H1 (cell line): ENCODE data around the gene LRCH3. TPM values are rescaled to one million over a fixed set of nuclear protein-coding genes. Genes with fewer than 3 reads are reported as not detected.
A peak's percentile ranks its signal among the peaks of the same experiment; 100 is the strongest.

ENCODE experiments used
- CTCF ChIA-PET: fragments of 300-600 bp; sonication (Branson Sonifier 250); formaldehyde crosslinking; loops from one replicate; lab custom pipeline; 2021; ENCODE audit not compliant: partially characterized antibody; lab: Charles Lee
- POLR2A ChIA-PET: fragments of 300-600 bp; sonication (Branson Sonifier 250); formaldehyde crosslinking; loops from one replicate; lab custom pipeline; 2021; ENCODE audit warnings: inconsistent platforms; ENCODE audit not compliant: partially characterized antibody; lab: Charles Lee
- DNase-seq, 2 experiments: peaks; one replicate each; pipeline versions ENCODE4 v3.0.0 to v3.0.0-alpha.2; 2010 to 2022; ENCODE audit warnings: low spot score in 2 of 2, low read depth in 1 of 2, mixed read lengths in 1 of 2
- FAIRE-seq: peaks from 2 replicates; lab custom pipeline; 2011; peaks lifted over from hg19 to GRCh38; lab: Jason Lieb, UNC
- H2AFZ ChIP-seq: 2 replicates; pipeline ENCODE4 v1.8.1; 2012; ENCODE audit warnings: low read length, inconsistent platforms
- H2AK5ac ChIP-seq: 2 replicates; pipeline ENCODE4 v1.6.1; 2013; ENCODE audit warnings: low read depth, low read length
- H2BK120ac ChIP-seq: replicated peaks from 2 replicates; pipeline ENCODE3; 2013; ENCODE audit warnings: low read depth, low read length, inconsistent platforms
- H2BK12ac ChIP-seq: 2 replicates; pipeline ENCODE4 v1.6.1; 2013; ENCODE audit warnings: low read depth, low read length
- H2BK15ac ChIP-seq: 2 replicates; pipeline ENCODE4 v1.6.1; 2013; ENCODE audit warnings: low read length
- H2BK20ac ChIP-seq: 2 replicates; pipeline ENCODE4 v1.6.1; 2013; ENCODE audit warnings: low read length
- H2BK5ac ChIP-seq: 2 replicates; pipeline ENCODE4 v1.6.1; 2013; ENCODE audit warnings: low read depth, low read length
- H3K14ac ChIP-seq: 2 replicates; pipeline ENCODE4 v1.6.1; 2013; ENCODE audit warnings: inconsistent platforms; ENCODE audit not compliant: insufficient read length
- H3K18ac ChIP-seq: 2 replicates; pipeline ENCODE4 v1.6.1; 2013; ENCODE audit warnings: low read length; ENCODE audit errors: extremely low read depth
- H3K23ac ChIP-seq: 2 replicates; pipeline ENCODE4 v1.6.1; 2013; ENCODE audit warnings: inconsistent platforms; ENCODE audit not compliant: insufficient read length
- H3K23me2 ChIP-seq: 2 replicates; pipeline ENCODE4 v1.6.1; 2013; ENCODE audit warnings: low read depth, low read length
- H3K27ac ChIP-seq: 2 replicates; pipeline ENCODE4 v1.6.1; 2011; ENCODE audit warnings: low read depth, low read length, inconsistent platforms
- H3K27me3 ChIP-seq, 4 experiments: replicated peaks in 1 of 4; 1 replicate in 1 of 4; 2 replicates in 3 of 4; pipeline versions ENCODE4 v1.6.1 to v1.8.1; 2011 to 2013; ENCODE audit warnings: low read length in 3 of 4, mild to moderate bottlenecking in 3 of 4, inconsistent platforms in 2 of 4, mixed read lengths in 2 of 4, moderate library complexity in 1 of 4; ENCODE audit not compliant: control insufficient read depth in 3 of 4, insufficient read depth in 3 of 4; ENCODE audit errors: extremely low read depth in 1 of 4
- H3K36me3 ChIP-seq, 4 experiments: 2 replicates each; pipeline versions ENCODE4 v1.6.1 to v1.8.1; 2011 to 2013; ENCODE audit warnings: mild to moderate bottlenecking in 4 of 4, low read length in 3 of 4, moderate library complexity in 2 of 4, control low read depth in 1 of 4, inconsistent platforms in 1 of 4; ENCODE audit not compliant: insufficient read depth in 4 of 4, control insufficient read depth in 2 of 4
- H3K4ac ChIP-seq: replicated peaks from 2 replicates; pipeline ENCODE3; 2013; ENCODE audit warnings: low read length, low read depth, mixed read lengths, inconsistent platforms; ENCODE audit not compliant: insufficient read length
- H3K4me1 ChIP-seq, 4 experiments: replicated peaks in 1 of 4; 1 replicate in 1 of 4; 2 replicates in 3 of 4; pipeline versions ENCODE4 v1.6.1 to v1.8.1; 2011 to 2013; ENCODE audit warnings: low read length in 3 of 4, inconsistent platforms in 2 of 4, mixed read lengths in 1 of 4; ENCODE audit not compliant: insufficient read depth in 4 of 4, control insufficient read depth in 3 of 4
- H3K4me2 ChIP-seq, 2 experiments: 2 replicates each; pipeline versions ENCODE4 v1.6.1 to v1.8.1; 2011 to 2013; ENCODE audit warnings: low read depth in 2 of 2, low read length in 2 of 2, control low read depth in 1 of 2, inconsistent platforms in 1 of 2, mild to moderate bottlenecking in 1 of 2; ENCODE audit not compliant: insufficient read depth in 1 of 2
- H3K4me3 ChIP-seq, 4 experiments: fragments of 200-600, 300-600 bp in 1 of 4; sonication (generic), shearing (Covaris generic), sonication (Bioruptor Twin) in 1 of 4; 2 replicates each; pipeline versions ENCODE4 v1.5.1 to v1.8.1; 2011 to 2016; ENCODE audit warnings: low read length in 4 of 4, low read depth in 3 of 4, control low read depth in 2 of 4, inconsistent platforms in 2 of 4, mild to moderate bottlenecking in 2 of 4, mixed read lengths in 1 of 4, moderate library complexity in 1 of 4; ENCODE audit not compliant: insufficient read depth in 2 of 4; ENCODE audit errors: extremely low read depth in 1 of 4
- H3K56ac ChIP-seq: replicated peaks from 2 replicates; pipeline ENCODE3; 2013; ENCODE audit warnings: low read depth, mild to moderate bottlenecking, mixed read lengths, low read length, inconsistent platforms; ENCODE audit not compliant: insufficient read length
- H3K79me1 ChIP-seq: 2 replicates; pipeline ENCODE4 v1.6.1; 2013; ENCODE audit warnings: low read depth, low read length, control low read depth
- H3K79me2 ChIP-seq, 2 experiments: 2 replicates each; pipeline versions ENCODE4 v1.6.1 to v1.8.1; 2012 to 2013; ENCODE audit warnings: low read length in 2 of 2, mild to moderate bottlenecking in 2 of 2, inconsistent platforms in 1 of 2; ENCODE audit not compliant: insufficient read depth in 2 of 2, control insufficient read depth in 1 of 2
- H3K9ac ChIP-seq, 4 experiments: replicated peaks in 1 of 4; 1 replicate in 1 of 4; 2 replicates in 3 of 4; pipeline versions ENCODE4 v1.6.1 to v1.8.1; 2011 to 2013; ENCODE audit warnings: low read depth in 3 of 4, low read length in 3 of 4, control low read depth in 2 of 4, mild to moderate bottlenecking in 2 of 4, moderate library complexity in 2 of 4, inconsistent platforms in 1 of 4; ENCODE audit errors: extremely low read depth in 1 of 4
- H3K9me3 ChIP-seq, 2 experiments: 2 replicates each; pipeline versions ENCODE4 v1.6.1 to v1.8.1; 2012 to 2013; ENCODE audit warnings: mild to moderate bottlenecking in 2 of 2, moderate library complexity in 2 of 2, control low read depth in 1 of 2, inconsistent platforms in 1 of 2, low read depth in 1 of 2, low read length in 1 of 2, mixed read lengths in 1 of 2; ENCODE audit not compliant: insufficient read depth in 2 of 2
- H4K20me1 ChIP-seq, 2 experiments: replicated peaks in 1 of 2; 2 replicates each; pipeline versions ENCODE3 to v1.8.1; 2011 to 2013; ENCODE audit warnings: inconsistent platforms in 2 of 2, low read length in 2 of 2, mild to moderate bottlenecking in 1 of 2; ENCODE audit not compliant: insufficient read depth in 2 of 2, control insufficient read depth in 1 of 2
- H4K5ac ChIP-seq: 2 replicates; pipeline ENCODE4 v1.6.1; 2013; ENCODE audit warnings: low read length, low read depth, mixed read lengths, inconsistent platforms; ENCODE audit not compliant: insufficient read length
- H4K8ac ChIP-seq: 2 replicates; pipeline ENCODE4 v1.8.0; 2013; ENCODE audit warnings: mild to moderate bottlenecking, moderate library complexity, low read length, inconsistent platforms; ENCODE audit not compliant: insufficient read depth; ENCODE audit errors: extremely low read depth
- H4K91ac ChIP-seq: replicated peaks from 2 replicates; pipeline ENCODE3; 2013; ENCODE audit warnings: low read length, mixed read lengths, inconsistent platforms; ENCODE audit not compliant: insufficient read length
- ASH2L ChIP-seq: fragments of 200-600, 300-600 bp; sonication (generic); IDR thresholded peaks from one replicate; pipeline ENCODE4 v1.7.1; 2017; ENCODE audit warnings: low read length
- CHD1 ChIP-seq: IDR thresholded peaks from 2 replicates; pipeline ENCODE4 v1.6.1; 2012; ENCODE audit warnings: low read depth, low read length, improper control_type of control experiment
- CREB1 ChIP-seq: IDR thresholded peaks from 2 replicates; pipeline ENCODE4 v1.6.1; 2012; ENCODE audit warnings: inconsistent platforms
- EP300 ChIP-seq, 2 experiments: IDR thresholded peaks; 1 replicate in 1 of 2; 2 replicates in 1 of 2; pipeline ENCODE4 v1.6.1; 2011 to 2012; ENCODE audit warnings: low read depth in 2 of 2, low read length in 2 of 2, mild to moderate bottlenecking in 2 of 2, borderline replicate concordance in 1 of 2, inconsistent platforms in 1 of 2, moderate library complexity in 1 of 2
- FOSL1 ChIP-seq: IDR thresholded peaks from 2 replicates; pipeline ENCODE4 v1.6.1; 2011; ENCODE audit warnings: mild to moderate bottlenecking, low read depth, low read length, moderate library complexity; ENCODE audit not compliant: insufficient read depth
- HDAC6 ChIP-seq: IDR thresholded peaks from one replicate; pipeline ENCODE4 v1.7.1; 2012; ENCODE audit warnings: low read depth, mild to moderate bottlenecking, inconsistent platforms, low read length, moderate library complexity
- MAX ChIP-seq: IDR thresholded peaks from 2 replicates; pipeline ENCODE4 v1.6.1; 2012; ENCODE audit warnings: inconsistent platforms
- NANOG ChIP-seq: IDR thresholded peaks from 2 replicates; pipeline ENCODE4 v1.6.1; 2011; ENCODE audit warnings: low read length, low read depth, mild to moderate bottlenecking, inconsistent platforms; ENCODE audit not compliant: insufficient read depth, poor library complexity, severe bottlenecking
- RAD21 ChIP-seq, 2 experiments: IDR thresholded peaks in 1 of 2; conservative IDR thresholded peaks in 1 of 2; 2 replicates each; pipeline ENCODE4 v1.6.1; 2011; ENCODE audit warnings: low read depth in 2 of 2, low read length in 2 of 2, improper control_type of control experiment in 1 of 2, inconsistent platforms in 1 of 2, mild to moderate bottlenecking in 1 of 2, moderate library complexity in 1 of 2
- SIN3A ChIP-seq, 2 experiments: IDR thresholded peaks in 1 of 2; conservative IDR thresholded peaks in 1 of 2; 2 replicates each; pipeline ENCODE4 v1.6.1; 2011 to 2012; ENCODE audit warnings: low read length in 2 of 2, improper control_type of control experiment in 1 of 2, low read depth in 1 of 2, mild to moderate bottlenecking in 1 of 2
- TAF1 ChIP-seq: IDR thresholded peaks from 2 replicates; pipeline ENCODE4 v1.6.1; 2011; ENCODE audit warnings: mild to moderate bottlenecking, low read depth, low read length
- TBP ChIP-seq: IDR thresholded peaks from 2 replicates; pipeline ENCODE4 v1.6.1; 2011; ENCODE audit warnings: low read depth, low read length, improper control_type of control experiment
- WGBS, 2 experiments: shearing (Covaris generic) in 1 of 2; methylation state at CpG; one replicate each; pipeline versions ENCODE4 v1.1.6 to v1.1.7; 2013 to 2015; ENCODE audit warnings: low lambda C conversion rate in 2 of 2, mixed read lengths in 2 of 2, inconsistent platforms in 1 of 2, low coverage in 1 of 2, missing lambda C conversion rate in 1 of 2; ENCODE audit not compliant: insufficient replicate concordance in 2 of 2, insufficient coverage in 1 of 2, insufficient read length in 1 of 2; ENCODE audit errors: extremely low coverage in 1 of 2, missing lambda C conversion rate in 1 of 2; 5-methylcytosine and 5-hydroxymethylcytosine counted together
- polyA plus RNA-seq, 7 experiments: library from polyadenylated mRNA; depleted of rRNA in 3 of 7; stranded (reverse) in 5 of 7; unstranded in 2 of 7; fragments of >200 nt in 5 of 7; fragments of 200-250 nt in 2 of 7; gene quantifications; 1 replicate in 5 of 7; 2 replicates in 1 of 7; 4 replicates in 1 of 7; pipeline versions ENCODE4 v1.2.1 to v1.2.3, GENCODE V29; 2011 to 2013; ENCODE audit warnings: missing spikeins in 2 of 7, mixed read lengths in 2 of 7
- total RNA-seq: library from RNA; stranded (reverse); fragmentation: NEBNext Ultra II Directional; extraction: Animal tissue kit (Norgen Biotek cat#: 25700); gene quantifications from 2 replicates; pipeline ENCODE4 v1.2.1, GENCODE V29; 2021

The LRCH3 gene
- total and polyA plus RNA-seq, 2 of the 8 experiments (the other 6 are each of a cell fraction or from before 2014, with no cell fraction given): 58.4 to 66.0 TPM

DNA sequence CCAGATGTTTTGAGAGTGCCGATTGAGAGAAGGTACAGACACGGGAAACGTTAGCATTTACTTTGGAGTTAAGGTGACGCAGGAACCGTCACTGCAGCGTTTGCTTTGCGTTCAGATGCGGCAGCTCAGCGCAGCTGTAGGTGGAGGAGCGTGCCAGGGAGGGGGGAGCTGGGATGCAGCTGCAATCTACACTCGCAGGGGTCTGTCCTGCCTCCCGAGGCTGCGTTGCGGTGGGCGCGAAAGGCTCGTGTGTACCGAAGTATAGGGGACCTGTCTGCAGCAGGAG lies 41.8 kb upstream of the LRCH3 start:
- Histone ChIP-seq H3K79me2 (peaks cover 0 to 10% of the 10 kb centered on the region in 2 experiments; a peak in 1 of 4 replicates), H3K23ac (no peak overlapping the region), H2BK15ac (peak overlapping the region; percentile 88; the same call in 1 of the 2 replicates), H3K79me1 (no peaks in the 10 kb centered on the region), H3K36me3 (no peaks in the 10 kb centered on the region), H2BK12ac (peak overlapping the region; percentile 52; the same call in 1 of the 2 replicates), H4K8ac (peak overlapping the region; percentile 73; the same call in 1 of the 2 replicates), H3K4me2 (peak overlapping the region; percentile 89 to 96), H2AFZ (peak overlapping the region; percentile 98), H2BK20ac (peak overlapping the region; percentile 1; the same call in 1 of the 2 replicates), H2BK120ac (no peak overlapping the region), H3K56ac (no peak overlapping the region), H3K4ac (peak overlapping the region; percentile 6), H3K4me3 (peak overlapping the region; percentile 55 to 95 (median 78)), H3K27ac (no peak overlapping the region), H4K5ac (no peak overlapping the region), H4K91ac (no peak overlapping the region), H3K27me3 (peaks cover 0 to 25% (median 13%) of the 10 kb centered on the region in 4 experiments; a peak in 6 of 7 replicates), H3K18ac (0 out of 2 replicates have a peak overlapping the region, but pooled peaks have one; percentile 32), H2BK5ac (no peak overlapping the region), H2AK5ac (no peak overlapping the region), H3K23me2 (peaks cover 15% of the 10 kb centered on the region; the same call in 1 of the 2 replicates), H3K9me3 (no peaks in the 10 kb centered on the region), H4K20me1 (peaks cover 0 to 3% of the 10 kb centered on the region in 2 experiments), H3K14ac (no peak overlapping the region), H3K9ac (no peak overlapping the region), H3K4me1 (peaks cover 0 to 8% (median 3%) of the 10 kb centered on the region in 4 experiments; a peak in 6 of 7 replicates)
- 2% methylated on average over 16 of the region's 18 CpGs; no CpG with 5 or more reads in 1 of the 2 experiments for WGBS, 2 experiments
- POLR2A ChIA-PET: interaction anchor here (0.8 to 1.2 kb wide), 3 partner anchors 10 to 42 kb away, joined by 3 to 4 read pairs (median 3); partner anchors contain the start of gene LRCH3
- no peak for DNase-seq
- no peak for FAIRE-seq
- CTCF ChIA-PET: interaction anchor here (0.7 to 2.0 kb wide), 6 partner anchors 9 to 68 kb away, joined by 3 to 5 read pairs (median 3); no protein-coding TSS in a partner anchor
- TF ChIP-seq CREB1 (peak; percentile 80), TBP (no peak), HDAC6 (no peak), NANOG (no peak), SIN3A (conservative IDR thresholded peaks at IDR 0.05 in 1 of 2, IDR thresholded peaks at IDR 0.05 in 1 of 2; ENCODE audit: low read depth in 1 of 2, low read length in 2 of 2) (peak in 1 of 2 experiments; percentile 54; a peak in 1 of 4 replicates), CHD1 (no peak), EP300 (IDR thresholded peaks at IDR 0.05; ENCODE audit: borderline replicate concordance in 1 of 2, low read depth in 2 of 2, low read length in 2 of 2) (no peak), RAD21 (IDR thresholded peaks at IDR 0.05 in 1 of 2, conservative IDR thresholded peaks at IDR 0.05 in 1 of 2; ENCODE audit: low read depth in 2 of 2, low read length in 2 of 2) (no peak), FOSL1 (no peak), TAF1 (peak; percentile 17; the same call in 1 of the 2 replicates), ASH2L (peak; percentile 74), MAX (peak; percentile 46; the same call in 1 of the 2 replicates)
